ENCODE results near the gene UNC119. TPM values are rescaled to one million over a fixed set of nuclear protein-coding genes. Genes with fewer than 3 reads are reported as not detected.

Gene UNC119
- total and polyA plus RNA-seq, 7 donors: 1.9 to 7.8 (median 2.6) TPM

- H3K4me1 ChIP-seq: peaks cover 5% of the 10 kb centered on the region
- ATAC-seq: peak; percentile 43 to 66 (median 59)
- WGBS, 3 donors: 72 to 76% (median 73%) methylated on average over 25 to 26 of the region's 26 CpGs
- H3K27ac ChIP-seq: no peak overlapping the region
- intact Hi-C loops (cut with DNase I): no loop called here
- peaks cover 0 to 9% of the 10 kb centered on the region in 2 donors for H3K36me3 ChIP-seq (ENCODE audit: insufficient read depth in 1 of 2, low read depth in 1 of 2)
- TF ChIP-seq, protein P1, sequence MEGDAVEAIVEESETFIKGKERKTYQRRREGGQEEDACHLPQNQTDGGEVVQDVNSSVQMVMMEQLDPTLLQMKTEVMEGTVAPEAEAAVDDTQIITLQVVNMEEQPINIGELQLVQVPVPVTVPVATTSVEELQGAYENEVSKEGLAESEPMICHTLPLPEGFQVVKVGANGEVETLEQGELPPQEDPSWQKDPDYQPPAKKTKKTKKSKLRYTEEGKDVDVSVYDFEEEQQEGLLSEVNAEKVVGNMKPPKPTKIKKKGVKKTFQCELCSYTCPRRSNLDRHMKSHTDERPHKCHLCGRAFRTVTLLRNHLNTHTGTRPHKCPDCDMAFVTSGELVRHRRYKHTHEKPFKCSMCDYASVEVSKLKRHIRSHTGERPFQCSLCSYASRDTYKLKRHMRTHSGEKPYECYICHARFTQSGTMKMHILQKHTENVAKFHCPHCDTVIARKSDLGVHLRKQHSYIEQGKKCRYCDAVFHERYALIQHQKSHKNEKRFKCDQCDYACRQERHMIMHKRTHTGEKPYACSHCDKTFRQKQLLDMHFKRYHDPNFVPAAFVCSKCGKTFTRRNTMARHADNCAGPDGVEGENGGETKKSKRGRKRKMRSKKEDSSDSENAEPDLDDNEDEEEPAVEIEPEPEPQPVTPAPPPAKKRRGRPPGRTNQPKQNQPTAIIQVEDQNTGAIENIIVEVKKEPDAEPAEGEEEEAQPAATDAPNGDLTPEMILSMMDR (IDR thresholded peaks at IDR 0.05): peak; percentile 65
- no peaks in the 10 kb centered on the region for H3K9me3 ChIP-seq
- peak; percentile 72 to 82 for DNase-seq
- H3K27me3 ChIP-seq (ENCODE audit: insufficient read depth in 3 of 3, low read length in 2 of 3): no peaks in the 10 kb centered on the region
- H3K4me3 ChIP-seq: no peak overlapping the region
These were observed 4.6 kb downstream of the UNC119 start for GRCh38 chr17:28547623-28548416.

GRCh38 chr17:28547096-28547622 lies 5.3 kb downstream of the UNC119 start:
- no peak overlapping the region for H3K27ac ChIP-seq
- peaks cover 5% of the 10 kb centered on the region for H3K4me1 ChIP-seq
- TF ChIP-seq, protein P1 (IDR thresholded peaks at IDR 0.05): no peak
- H3K36me3 ChIP-seq (ENCODE audit: insufficient read depth in 1 of 2, low read depth in 1 of 2): peaks cover 0 to 9% of the 10 kb centered on the region in 2 donors
- ATAC-seq: no peak
- DNase-seq: no peak
- intact Hi-C loops (cut with DNase I): no loop called here
- no peaks in the 10 kb centered on the region for H3K27me3 ChIP-seq (ENCODE audit: insufficient read depth in 3 of 3, low read length in 2 of 3)
- 87 to 94% (median 93%) methylated on average over 14 of the region's 14 CpGs for WGBS, 3 donors
- H3K9me3 ChIP-seq: no peaks in the 10 kb centered on the region
- no peak overlapping the region for H3K4me3 ChIP-seq

DNA sequence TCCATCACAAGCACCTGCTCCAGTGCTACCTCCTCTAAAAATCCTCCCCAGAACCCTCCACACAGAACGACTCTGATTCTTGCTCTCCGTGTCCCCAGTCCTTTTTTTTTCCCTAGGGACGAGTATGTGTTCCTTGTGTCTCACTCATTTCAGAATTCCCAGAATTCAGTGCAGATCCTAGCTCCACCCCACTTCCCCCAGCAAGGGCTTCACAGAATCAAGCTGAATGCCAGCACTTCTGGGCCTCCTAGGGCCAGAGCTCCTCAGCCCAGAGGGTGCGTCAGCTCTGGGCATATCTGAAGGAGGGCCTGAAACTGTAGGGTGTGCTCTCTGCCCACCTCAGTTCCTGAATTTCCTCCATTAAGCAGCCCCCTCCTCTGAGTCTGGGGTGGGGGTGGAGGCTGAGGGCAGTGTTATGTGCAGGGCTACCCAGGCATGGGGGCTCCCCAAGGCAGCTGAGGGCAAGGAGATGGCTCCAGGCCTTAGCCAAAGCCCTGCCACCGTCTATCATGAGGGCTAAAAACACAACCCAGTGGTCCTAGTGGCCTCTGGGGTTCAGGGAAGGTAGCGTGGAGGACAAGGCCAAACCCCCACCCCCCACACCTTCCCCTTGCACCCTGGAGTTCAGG lies 6.5 kb downstream of the UNC119 start:
- Histone ChIP-seq H3K36me3 (ENCODE audit: insufficient read depth in 1 of 2, low read depth in 1 of 2) (peaks cover 0 to 9% of the 10 kb centered on the region in 2 donors), H3K9me3 (no peaks in the 10 kb centered on the region), H3K4me1 (no peaks in the 10 kb centered on the region), H3K4me3 (no peak overlapping the region), H3K27ac (no peak overlapping the region), H3K27me3 (ENCODE audit: insufficient read depth in 3 of 3, low read length in 2 of 3) (no peaks in the 10 kb centered on the region)
- ATAC-seq (no peak), DNase-seq (no peak)
- TF ChIP-seq, protein P1 (IDR thresholded peaks at IDR 0.05): no peak
- WGBS, 3 donors: 64 to 69% (median 65%) methylated on average over 6 of the region's 6 CpGs
- intact Hi-C loops (cut with DNase I): no loop called here

DNA sequence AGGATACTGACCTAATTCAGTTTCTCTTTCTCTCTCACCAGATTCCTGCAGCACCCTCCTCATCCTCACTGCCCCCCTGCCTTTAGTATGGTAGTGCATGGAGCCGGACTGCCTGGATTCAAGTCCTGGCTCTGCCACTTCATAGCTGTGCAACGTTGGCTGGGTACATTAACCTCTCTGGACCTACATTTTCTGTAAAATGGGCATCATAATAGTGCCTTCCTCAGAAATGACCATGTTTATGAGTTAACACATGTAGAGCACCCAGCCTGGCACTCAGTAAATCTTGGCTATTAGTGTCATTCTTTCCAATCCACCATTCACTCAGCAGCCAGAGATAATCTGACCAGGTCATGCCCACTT lies 7.3 kb downstream of the UNC119 start:
- H3K36me3 ChIP-seq (ENCODE audit: insufficient read depth in 1 of 2, low read depth in 1 of 2): peaks cover 0 to 9% of the 10 kb centered on the region in 2 donors
- no peaks in the 10 kb centered on the region for H3K27me3 ChIP-seq (ENCODE audit: insufficient read depth in 3 of 3, low read length in 2 of 3)
- no peak for DNase-seq
- intact Hi-C loops (cut with DNase I): no loop called here
- no peak for ATAC-seq
- TF ChIP-seq, protein P1 (IDR thresholded peaks at IDR 0.05): no peak
- no peak overlapping the region for H3K27ac ChIP-seq
- no peak overlapping the region for H3K4me3 ChIP-seq
- no peaks in the 10 kb centered on the region for H3K4me1 ChIP-seq
- H3K9me3 ChIP-seq: no peaks in the 10 kb centered on the region
- WGBS, 3 donors: 74 to 80% (median 80%) methylated on average over 2 of the region's 2 CpGs

Measured in psoas muscle (tissue), 8 donors.